EH (cell line): ENCODE measurements around the gene ZSWIM1.

ENCODE experiments used
- DNase-seq: peaks from one replicate; pipeline ENCODE4 v3.0.0-alpha.2; 2015; ENCODE audit warnings: low read depth

Gene ZSWIM1

DNA sequence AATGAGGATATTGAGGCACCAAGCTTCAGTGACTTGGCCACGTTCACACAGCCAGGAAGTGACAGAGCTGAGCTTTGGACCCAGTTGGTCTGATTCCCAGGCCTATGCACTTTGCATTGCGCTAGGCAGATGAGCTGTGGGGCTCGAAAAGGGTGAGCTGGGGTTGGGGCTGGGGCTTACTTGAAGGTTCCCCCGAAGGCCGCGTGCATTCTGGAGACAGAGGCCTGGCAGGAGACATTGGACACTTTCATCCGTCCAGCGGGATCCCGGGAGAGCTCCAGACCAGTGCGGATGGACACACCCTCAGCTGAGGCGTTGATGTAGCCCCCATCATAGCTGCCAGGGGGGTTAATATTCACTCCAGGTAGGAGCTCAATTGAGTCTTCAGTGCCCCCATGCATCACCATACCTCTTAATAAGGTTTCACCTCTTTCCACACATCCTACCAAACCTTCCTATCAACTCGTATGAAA is 28.3 kb downstream of the ZSWIM1 start:
- DNase-seq: no peak

GRCh38 chr20:45909817-45910669 is 29.0 kb downstream of the ZSWIM1 start:
- DNase-seq: no peak

- DNase-seq: peak; percentile 100
Measured at GRCh38 chr20:45910670-45911485, 29.9 kb downstream of the ZSWIM1 start.

GRCh38 chr20:45911486-45912343 is 30.7 kb downstream of the ZSWIM1 start, which contains the start of gene PLTP:
Gene PLTP (minus strand): TSS chr20:45912155. CDS start chr20:45911452, 703 bp downstream.
- DNase-seq: peak; percentile 71

- no peak for DNase-seq
Measured at GRCh38 chr20:45912344-45912682, 31.3 kb downstream of the ZSWIM1 start.

DNA sequence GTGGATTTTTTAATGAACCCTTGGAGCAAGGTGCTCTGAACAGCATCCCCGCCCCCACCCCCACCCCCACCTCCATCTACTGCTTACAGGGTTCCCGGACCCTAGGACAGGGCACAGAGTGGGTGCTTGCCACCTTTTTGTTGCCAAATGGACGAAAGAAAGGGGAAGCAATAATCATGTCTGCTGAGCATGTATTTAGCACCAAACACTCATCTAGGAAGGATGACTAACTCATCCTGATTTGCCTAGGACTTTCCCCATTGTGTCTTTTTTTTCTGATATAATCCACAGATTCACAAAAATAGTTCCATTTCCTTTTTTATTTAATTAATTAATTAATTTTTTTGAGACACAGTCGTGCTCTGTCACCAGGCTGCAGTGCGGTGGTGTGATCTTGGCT is 32.1 kb downstream of the ZSWIM1 start:
- DNase-seq: no peak

DNA sequence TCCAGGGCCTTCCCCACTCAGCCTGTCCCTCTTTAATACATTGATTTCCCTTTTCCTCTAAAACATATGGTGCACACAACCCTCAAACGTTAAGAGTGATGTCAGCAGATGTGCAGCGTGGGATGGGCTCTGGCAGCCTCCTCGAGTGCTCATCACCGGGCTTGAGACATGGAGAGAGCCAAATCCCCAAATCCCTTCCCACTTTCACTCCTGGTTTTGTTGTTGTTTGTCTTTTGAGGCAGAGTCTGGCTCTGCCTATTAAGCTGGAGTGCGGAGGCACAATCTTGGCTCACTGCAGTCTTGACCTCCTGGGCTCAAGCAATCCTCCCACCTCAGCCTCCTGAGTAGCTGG is 36.7 kb downstream of the ZSWIM1 start:
- no peak for DNase-seq

DNA sequence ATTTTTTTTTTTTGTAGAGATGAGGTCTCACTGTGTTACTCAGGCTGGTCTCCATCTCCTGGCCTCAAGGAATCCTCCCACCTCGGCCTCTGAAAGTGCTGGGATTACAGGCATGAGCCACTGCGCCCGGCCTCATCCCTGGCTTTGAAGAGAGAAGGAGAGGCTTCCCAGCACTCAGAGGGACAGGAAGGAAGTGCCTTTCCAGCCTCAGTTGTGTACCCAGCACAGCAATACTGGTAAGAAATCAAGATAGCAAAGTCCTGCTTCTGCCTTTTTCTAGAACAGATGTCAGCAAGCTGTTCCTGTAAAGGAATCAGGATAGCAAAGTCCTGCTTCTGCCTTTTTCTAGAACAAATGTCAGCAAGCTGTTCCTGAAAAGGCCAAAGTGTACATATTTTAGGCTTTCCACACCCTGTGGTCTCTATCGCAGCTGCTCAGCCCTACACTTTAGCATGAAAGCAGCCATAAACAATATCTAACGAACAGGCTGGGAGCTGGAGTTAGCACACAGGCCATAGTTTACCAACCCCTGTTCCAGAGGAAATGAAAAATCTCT is 37.2 kb downstream of the ZSWIM1 start:
- DNase-seq: no peak

- DNase-seq: no peak
Measured at GRCh38 chr20:45918779-45919537, 37.9 kb downstream of the ZSWIM1 start.

- peak; percentile 67 for DNase-seq
Measured at GRCh38 chr20:45919542-45920399, 38.7 kb downstream of the ZSWIM1 start.

DNA sequence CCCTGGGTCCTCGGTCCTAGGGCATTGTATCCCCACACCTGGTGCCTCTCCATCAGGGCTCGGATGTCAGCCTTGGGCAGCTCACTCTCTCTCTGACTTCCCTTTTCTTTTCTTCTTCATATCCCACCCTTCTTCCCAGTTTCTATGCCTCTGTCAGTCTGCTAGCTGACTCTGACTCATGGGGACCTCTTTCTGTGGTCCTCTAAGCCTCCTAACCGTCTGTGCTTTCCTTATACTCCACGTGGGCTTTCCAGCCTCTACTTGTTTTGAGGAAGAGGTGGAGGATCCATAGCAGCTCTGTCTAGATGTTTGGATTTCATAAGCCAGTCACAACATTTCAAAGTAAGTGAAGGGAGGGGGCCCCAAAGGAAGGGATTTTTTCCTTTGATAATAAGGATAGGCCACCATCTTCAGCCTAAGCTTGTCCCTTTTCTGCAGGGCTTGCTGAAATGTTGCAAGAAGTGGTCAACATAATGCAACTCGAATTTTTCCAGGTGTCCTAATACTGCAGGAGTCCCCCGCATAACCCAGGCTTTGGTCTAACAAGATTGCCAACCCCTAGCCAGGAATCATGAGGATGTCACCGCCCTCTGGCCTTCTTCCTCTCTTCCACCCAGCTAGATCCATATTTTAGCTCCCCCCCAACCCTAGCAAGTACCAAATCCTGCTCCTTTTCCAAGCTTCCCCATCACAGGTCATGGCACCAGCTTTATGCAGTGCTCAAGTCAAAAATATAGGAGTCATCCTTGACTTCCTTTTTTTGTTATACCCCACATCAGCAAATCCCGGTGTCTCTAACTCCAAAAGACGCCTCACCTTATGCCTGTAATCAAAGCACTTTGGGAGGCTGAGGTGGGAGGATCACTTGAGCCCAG is 39.7 kb downstream of the ZSWIM1 start:
- no peak for DNase-seq

DNA sequence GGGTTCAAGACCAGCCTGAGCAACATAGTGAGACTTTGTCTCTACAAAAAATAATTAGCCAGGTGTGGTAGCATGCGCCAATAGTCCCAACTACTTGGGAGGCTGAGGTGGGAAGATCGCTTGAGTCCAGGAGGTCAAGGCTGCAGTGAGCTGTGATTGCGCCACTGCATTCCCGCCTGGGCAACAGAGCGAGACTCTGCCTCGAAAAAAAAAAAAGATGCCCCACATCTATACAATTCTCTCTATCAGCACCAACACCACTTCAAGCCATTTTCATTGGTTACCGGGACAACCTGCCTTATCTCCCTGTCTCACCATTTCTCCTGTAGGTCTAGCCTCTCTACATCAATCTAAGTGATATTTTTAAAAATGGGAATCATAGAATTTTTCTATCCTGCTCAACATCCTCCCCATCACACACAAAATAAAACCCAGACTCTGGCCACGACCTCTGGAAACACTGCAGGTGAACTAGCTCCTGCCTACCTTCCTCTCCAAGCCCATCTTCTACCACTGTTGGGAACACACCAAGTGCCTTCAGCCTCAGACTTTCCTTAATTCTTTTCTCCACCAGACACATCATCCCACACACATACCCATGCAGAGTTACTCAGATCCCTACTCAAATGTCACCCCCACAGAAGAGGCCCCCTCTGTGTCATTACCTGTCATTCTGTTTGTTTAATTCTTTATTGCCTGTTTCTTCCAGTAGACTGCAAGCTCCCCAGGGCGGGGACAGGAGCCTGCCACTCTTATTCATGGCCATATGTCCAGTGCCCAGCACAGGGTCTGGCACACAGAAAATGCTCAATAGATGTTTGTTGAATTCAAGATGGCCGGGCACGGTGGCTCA is 40.5 kb downstream of the ZSWIM1 start:
- DNase-seq: no peak

DNA sequence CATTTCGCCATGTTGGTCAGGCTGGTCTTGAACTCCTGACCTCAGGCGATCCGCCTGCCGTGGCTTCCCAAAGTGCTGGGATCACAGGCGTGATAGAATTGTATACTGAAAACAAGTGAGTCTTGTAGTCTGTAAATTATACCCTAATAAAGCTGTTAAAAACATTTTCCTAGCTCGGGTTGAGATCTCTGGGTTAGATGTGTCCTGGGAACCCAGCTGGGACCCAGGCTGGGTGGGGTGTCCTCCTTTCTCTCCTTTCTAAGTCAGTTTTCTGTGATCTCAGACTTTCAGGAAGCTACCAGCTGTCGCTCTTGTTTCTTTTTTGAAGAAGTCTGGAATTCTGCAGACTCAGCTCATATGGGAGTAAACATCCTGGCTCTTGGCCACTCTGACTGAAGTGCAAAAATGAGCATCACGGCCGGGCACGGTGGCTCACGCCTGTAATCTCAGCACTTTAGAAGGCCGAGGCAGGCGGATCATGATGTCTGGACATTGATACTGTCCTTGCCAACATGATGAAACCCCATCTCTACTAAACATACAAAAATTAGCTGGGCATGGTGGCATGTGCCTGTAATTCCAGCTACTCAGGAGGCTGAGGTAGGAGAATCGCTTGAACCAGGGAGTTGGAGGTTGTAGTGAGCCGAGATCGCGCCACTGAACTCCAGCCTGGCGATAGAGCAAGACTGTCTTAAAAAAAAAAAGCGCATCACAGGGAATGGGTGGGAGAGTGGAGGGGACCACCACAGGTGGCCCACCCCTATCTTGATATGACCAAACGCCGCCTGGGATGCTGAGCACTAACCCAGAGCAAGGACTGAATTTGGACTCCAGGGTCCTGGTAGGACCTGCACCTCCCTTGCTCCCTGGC is 43.6 kb downstream of the ZSWIM1 start:
- peak; percentile 60 for DNase-seq

DNA sequence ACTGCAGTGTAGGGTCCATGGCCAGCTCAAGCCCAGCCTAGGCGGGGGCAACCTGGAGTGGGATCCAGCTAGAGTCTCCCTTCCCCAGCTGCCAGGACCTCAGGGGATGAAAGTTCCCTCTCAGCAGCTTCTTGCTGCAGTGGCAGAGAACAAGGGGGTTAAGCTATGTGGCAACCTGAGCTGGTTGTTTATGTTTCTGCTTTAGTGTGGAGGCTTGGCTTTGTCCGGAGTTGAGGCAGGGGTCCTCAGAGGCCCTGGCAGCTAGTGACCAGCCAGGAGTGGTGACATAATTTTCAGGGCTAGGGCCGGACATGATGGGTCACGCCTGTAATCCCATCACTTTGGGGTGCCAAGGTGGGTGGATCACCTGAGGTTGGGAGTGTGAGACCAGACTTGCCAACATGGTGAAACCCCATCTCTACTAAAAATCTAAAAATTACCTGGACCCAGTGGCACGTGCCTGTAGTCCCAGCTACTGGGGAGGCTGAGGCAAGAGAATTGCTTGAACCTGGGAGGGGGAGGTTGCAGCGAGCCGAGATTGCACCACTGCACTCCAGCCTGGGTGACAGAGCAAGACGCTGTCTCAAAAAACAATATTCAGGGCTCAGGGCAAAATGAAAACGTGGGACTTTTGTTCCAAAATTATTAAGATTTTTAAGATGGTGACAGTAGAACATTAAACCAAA is 44.9 kb downstream of the ZSWIM1 start:
- no peak for DNase-seq

GRCh38 chr20:45926731-45927070 is 45.7 kb downstream of the ZSWIM1 start:
- no peak for DNase-seq

- no peak for DNase-seq
Measured at GRCh38 chr20:45927071-45927878, 46.2 kb downstream of the ZSWIM1 start.
